CD4-positive, alpha-beta T cell treated with Interleukin-15 for 4 hours (primary cell): ENCODE data around the gene COL5A1.

ENCODE experiments used
- DNase-seq: peaks from one replicate; pipeline ENCODE4 v3.0.0-alpha.2; 2020; ENCODE audit warnings: low spot score

Gene COL5A1

GRCh38 chr9:134875371-134875770 is 233.8 kb downstream of the COL5A1 start:
- no peak for DNase-seq

- no peak for DNase-seq
These were observed 235.9 kb downstream of the COL5A1 start for GRCh38 chr9:134877541-134877940.

GRCh38 chr9:134879664-134880483 is 238.3 kb downstream of the COL5A1 start:
- DNase-seq: no peak

- no peak for DNase-seq
These were observed 239.1 kb downstream of the COL5A1 start, which contains the start of gene FCN2 for GRCh38 chr9:134880484-134881312. TSS of gene FCN2 (plus strand) at chr9:134880810. CDS start at chr9:134880822, 12 bp downstream.

- no peak for DNase-seq
These were observed 239.7 kb downstream of the COL5A1 start for GRCh38 chr9:134881313-134881670.

DNA sequence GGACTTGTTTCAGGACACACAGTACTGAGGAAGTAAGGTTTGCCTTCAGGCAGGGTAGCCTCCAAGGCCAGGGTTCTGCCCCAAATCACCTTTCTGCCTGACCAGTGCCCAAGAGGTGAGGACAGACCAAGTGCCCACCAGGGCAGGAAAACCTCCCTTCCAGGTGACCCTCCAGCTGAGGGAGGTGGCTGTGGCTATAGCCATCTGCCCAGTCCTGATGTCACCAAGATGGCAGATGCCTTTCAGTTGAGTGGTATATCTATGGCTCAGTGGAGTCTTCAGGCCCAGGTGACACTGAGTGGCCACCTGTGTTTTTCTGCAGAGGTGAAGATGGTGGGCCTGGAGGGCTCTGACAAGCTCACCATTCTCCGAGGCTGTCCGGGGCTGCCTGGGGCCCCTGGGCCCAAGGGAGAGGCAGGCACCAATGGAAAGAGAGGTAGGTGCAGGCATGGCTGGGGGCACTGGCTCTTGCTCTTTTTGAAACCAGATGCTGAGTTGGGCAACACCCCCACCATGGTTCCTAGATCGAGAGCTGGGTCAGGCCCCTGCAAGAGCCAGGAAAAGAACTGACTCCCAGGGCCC is 240.7 kb downstream of the COL5A1 start:
- DNase-seq: no peak

DNA sequence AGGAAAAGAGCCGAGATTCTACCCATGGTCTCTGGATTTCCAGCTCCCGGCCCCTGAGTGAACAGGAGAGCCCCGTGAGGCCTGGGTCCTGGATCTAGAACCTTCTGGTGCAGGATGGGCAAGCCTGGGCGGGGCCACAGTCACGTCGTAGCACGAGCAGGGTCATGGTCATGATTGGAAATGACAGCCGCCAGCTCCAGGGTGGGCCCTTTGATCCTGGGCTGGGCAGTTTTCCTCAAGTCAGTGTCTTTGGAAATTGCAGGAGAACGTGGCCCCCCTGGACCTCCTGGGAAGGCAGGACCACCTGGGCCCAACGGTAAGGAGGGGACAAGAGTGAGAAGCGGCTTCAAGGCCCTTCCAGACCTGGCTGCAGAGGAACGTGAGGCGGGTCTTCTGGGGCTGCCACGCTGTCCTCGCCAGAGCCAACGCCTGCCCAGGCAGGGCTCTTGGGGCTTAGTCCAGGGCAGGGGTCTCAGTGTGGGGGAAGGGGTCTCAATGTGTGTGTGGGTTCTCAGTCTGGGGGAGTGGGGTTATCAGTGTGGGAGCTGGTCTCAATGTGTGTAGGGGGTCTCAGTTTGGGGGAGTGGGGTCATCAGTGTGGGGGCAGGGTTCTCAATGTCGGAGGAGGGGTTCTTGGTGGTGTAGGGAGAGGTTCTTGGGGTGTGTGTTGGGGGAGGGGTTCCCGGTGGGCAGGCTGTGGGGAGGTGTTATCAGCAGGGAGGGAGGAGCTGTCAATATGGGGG is 241.6 kb downstream of the COL5A1 start:
- no peak for DNase-seq

GRCh38 chr9:134884492-134884891 is 242.9 kb downstream of the COL5A1 start:
- no peak for DNase-seq

GRCh38 chr9:134885001-134885678 is 243.5 kb downstream of the COL5A1 start:
- DNase-seq: no peak

DNA sequence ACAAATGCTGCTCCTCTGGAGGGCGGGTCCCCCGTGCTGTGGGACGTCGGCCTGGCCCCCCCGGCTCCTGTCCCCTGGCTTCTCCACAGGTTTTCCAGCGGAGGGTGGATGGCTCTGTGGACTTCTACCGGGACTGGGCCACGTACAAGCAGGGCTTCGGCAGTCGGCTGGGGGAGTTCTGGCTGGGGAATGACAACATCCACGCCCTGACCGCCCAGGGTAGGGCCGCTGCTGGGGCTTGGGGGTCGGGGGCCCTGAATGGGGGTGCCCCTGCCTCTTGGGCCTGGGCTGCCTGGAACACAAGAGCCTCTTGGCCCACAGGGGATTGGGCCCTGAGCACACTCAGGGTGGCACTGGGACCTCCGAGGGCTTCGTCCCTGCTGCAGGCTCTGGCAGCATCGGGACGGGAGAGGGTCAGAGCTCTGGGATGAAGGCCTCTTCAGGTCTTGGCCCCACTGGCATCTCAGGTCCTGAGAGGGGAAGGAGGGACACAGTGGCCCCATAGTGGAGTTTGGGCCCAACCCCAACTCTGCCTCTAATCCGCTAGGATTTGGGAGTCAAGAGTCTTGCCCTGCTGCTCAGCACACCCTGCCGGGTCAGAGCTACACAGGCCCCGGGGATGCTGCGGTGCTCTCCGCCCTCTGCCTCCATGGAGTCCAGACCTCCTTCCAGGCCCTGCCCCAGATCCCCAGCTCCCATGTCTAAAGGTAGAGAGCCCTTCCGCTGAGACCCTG is 244.2 kb downstream of the COL5A1 start:
- DNase-seq: no peak

GRCh38 chr9:134886413-134886913 is 244.9 kb downstream of the COL5A1 start:
- no peak for DNase-seq

DNA sequence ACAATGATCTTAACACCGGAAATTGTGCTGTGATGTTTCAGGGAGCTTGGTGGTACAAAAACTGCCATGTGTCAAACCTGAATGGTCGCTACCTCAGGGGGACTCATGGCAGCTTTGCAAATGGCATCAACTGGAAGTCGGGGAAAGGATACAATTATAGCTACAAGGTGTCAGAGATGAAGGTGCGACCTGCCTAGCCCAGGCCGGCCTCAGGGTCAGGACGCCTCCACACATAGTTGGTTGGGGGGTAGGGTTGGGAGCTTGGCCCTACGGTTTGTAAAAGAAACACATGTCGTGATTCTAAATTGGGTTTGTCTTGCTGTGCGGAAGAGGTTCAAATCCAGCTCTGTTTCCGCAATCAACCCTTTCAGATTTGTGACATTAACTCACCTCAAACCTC is 245.6 kb downstream of the COL5A1 start:
- no peak for DNase-seq

DNA sequence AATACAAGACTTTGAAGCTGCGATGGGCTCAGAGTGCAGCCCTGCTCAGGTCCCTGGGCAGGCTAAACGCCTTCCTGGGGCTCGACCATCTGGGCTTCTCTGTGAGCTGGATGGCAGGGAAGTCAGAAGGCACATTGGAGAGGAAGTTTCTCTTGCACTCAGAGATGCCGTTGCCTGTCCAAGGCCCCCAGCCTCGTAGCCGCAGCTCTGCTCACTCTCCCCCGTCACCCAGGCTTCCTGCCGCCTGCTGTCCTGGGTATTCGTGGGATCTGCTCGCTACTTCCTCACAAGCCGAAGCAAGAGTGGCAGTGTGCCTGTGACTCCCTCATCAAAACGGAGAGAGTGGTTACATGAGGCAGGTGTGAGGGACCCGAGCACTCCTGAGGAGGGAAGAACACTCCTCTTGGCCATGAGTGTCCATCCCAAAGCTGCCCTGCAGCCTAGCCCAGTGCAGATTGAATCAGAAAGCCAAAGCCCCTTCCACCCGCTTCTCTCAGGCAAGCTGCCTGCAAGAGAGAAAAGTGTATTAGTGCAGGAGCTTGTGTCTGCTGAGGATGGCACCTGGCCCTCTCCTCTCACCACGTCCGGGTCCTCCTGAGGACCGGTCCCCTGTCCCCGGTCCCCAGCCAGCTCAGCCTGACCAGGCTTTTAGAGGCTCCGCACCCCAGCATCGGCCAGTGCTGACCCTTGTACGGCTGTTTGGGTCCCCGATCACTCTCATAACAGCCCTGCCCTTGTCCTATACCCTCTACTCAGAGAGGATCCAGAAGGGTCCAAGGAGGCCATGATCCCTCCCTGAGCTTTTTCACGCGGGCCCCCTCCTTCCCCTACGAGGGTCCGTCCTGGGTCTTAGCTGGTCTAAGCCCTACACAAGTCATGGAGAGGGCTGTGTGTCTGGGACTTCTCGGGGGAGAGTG is 246.3 kb downstream of the COL5A1 start:
- DNase-seq: no peak

GRCh38 chr9:134888603-134889190 is 247.1 kb downstream of the COL5A1 start:
- no peak for DNase-seq

GRCh38 chr9:134889386-134890154 is 248.0 kb downstream of the COL5A1 start:
- DNase-seq: no peak

DNA sequence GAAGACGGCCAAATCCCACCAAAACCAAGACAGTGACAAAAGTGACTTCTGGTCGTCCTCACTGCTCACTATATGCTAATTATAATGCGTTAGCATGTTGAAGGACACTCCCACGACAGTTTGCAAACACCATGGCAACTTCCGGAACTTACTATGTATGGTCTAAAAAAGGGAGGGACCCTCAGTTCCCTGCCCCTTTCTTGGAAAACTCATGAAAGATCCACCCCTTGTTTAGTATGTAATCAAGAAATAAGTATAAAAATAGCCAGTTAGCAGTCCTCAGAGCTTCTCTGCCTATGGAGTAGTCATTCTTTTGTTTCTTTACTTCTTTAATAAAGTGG is 248.5 kb downstream of the COL5A1 start:
- no peak for DNase-seq

DNA sequence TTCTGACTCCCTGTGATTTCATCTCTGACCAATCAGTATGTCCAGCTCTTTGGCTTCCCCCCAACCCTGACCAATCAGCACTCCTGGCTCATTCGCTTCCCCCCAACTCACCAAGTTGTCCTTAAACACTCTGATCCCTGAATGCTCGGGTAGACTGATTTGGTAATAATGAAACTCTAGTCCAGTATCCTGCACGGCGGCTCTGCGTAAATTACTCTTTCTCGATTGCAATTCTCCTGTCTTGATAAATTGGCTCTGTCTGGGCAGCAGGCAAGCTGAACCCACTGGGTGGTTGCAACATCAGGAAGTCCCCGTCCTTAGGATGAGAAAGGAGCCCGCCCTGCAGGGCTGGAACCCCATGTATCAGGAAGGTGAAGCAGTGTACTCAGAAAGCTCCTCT is 249.4 kb downstream of the COL5A1 start:
- no peak for DNase-seq

DNA sequence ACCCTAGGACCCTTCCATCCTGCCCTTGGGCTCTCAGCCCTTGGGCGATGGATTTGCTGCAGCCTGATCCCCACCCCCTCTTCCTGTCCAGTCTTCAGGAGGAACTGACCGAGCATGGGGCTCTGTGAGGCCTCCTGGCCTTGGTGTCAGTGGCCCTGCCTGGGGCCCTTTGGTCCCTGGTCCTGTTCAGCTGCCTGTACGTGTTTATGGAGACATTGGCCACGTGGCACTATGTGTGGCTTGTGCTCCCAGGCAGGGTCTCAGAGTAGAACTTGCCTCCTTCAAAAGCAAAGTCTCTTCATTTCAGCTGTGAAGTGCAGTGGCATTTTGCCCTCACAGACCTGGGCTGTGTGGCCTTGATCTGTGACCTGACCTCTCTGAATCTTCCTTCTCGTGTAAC is 250.1 kb downstream of the COL5A1 start:
- DNase-seq: no peak

DNA sequence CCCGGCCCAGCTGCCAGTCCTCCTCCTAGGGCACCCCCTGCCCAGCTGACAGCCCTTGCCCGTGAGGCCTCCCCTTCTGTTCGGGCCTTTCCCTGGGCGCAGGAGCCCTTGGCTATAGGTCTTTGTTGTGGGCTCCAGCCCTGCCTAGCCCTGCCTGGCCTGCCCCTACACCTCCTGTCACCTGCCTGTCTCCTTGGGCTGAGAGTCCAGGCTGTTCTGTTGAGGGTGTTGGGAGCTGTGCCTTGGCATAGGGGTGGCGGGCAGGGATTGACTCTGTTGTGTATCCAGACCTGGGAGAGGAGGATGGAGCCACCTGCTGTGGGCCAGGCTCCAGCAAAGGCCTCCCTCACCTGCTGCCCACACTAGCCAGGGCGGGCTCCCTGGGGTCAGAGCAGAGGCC is 250.6 kb downstream of the COL5A1 start:
- DNase-seq: no peak
